GM23248 (cell line): ENCODE measurements around the gene OR10V1.

Experiments used
- EZH2 ChIP-seq: fragments of 200-600 bp; sonication (generic); IDR thresholded peaks from 2 replicates; pipeline ENCODE4 v1.6.1; 2018; ENCODE audit warnings: antibody characterized with exemption, mild to moderate bottlenecking; ENCODE audit not compliant: insufficient read depth, poor library complexity, severe bottlenecking
- EZH2phosphoT487 ChIP-seq: fragments of 200-600 bp; sonication (generic); IDR thresholded peaks from 2 replicates; pipeline ENCODE4 v1.6.1; 2018; ENCODE audit warnings: antibody characterized with exemption, moderate library complexity, mild to moderate bottlenecking, low read depth; ENCODE audit not compliant: insufficient read depth

GRCh38 chr11:59673291-59673690 is 40.4 kb downstream of the OR10V1 start:
- no peak for TF ChIP-seq EZH2
- no peak for TF ChIP-seq EZH2phosphoT487
